Measurements from ENCODE around the gene DMRTC2.

Gene DMRTC2

DNA sequence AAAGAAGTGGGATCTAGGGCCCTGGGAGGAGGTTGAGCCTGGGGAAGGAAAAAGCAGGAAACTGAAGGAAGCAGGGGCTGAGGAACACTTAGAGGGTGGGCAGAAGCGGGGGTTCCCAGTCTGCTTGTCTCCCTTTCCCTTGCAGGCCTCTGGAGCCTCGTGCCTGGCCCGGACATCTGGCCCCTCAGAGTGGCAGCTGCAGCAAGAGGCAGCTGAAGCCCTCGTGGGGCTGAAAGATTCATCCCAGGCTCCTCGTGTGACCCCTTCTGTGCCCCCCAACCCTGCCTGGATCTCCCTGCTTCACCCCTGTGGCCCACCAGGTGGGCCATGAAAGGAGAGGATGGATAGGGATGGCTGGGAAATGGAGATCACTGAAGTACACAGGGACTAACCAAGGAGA lies 5.5 kb downstream of the DMRTC2 start:
- no peak overlapping the region for H3K9ac ChIP-seq (ENCODE audit: low read length)
- no peak overlapping the region for H2AFZ ChIP-seq (ENCODE audit: low read depth, low read length)
- no peaks in the 10 kb centered on the region for H3K79me2 ChIP-seq (ENCODE audit: low read length)
- H3K27me3 ChIP-seq (ENCODE audit: low read depth, low read length) = peaks cover 57% of the 10 kb centered on the region
- no peaks in the 10 kb centered on the region for H4K20me1 ChIP-seq (ENCODE audit: insufficient read depth, low read length)
- no peak overlapping the region for H3K4me2 ChIP-seq (ENCODE audit: low read length)
- TF ChIP-seq EZH2phosphoT487 (IDR thresholded peaks at IDR 0.05; ENCODE audit: low read depth) = no peak
- TF ChIP-seq, protein P1, sequence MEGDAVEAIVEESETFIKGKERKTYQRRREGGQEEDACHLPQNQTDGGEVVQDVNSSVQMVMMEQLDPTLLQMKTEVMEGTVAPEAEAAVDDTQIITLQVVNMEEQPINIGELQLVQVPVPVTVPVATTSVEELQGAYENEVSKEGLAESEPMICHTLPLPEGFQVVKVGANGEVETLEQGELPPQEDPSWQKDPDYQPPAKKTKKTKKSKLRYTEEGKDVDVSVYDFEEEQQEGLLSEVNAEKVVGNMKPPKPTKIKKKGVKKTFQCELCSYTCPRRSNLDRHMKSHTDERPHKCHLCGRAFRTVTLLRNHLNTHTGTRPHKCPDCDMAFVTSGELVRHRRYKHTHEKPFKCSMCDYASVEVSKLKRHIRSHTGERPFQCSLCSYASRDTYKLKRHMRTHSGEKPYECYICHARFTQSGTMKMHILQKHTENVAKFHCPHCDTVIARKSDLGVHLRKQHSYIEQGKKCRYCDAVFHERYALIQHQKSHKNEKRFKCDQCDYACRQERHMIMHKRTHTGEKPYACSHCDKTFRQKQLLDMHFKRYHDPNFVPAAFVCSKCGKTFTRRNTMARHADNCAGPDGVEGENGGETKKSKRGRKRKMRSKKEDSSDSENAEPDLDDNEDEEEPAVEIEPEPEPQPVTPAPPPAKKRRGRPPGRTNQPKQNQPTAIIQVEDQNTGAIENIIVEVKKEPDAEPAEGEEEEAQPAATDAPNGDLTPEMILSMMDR (IDR thresholded peaks at IDR 0.05; ENCODE audit: low read depth, low read length) = no peak
- no peak overlapping the region for H3K27ac ChIP-seq (ENCODE audit: low read length)
- H3K36me3 ChIP-seq (replicated peaks; ENCODE audit: low read depth, low read length) = no peaks in the 10 kb centered on the region
- no peaks in the 10 kb centered on the region for H3K4me1 ChIP-seq (ENCODE audit: low read length)
- H3K4me3 ChIP-seq (ENCODE audit: low read length) = no peak overlapping the region
- H3K9me3 ChIP-seq (ENCODE audit: insufficient read depth, low read length) = no peaks in the 10 kb centered on the region

DNA sequence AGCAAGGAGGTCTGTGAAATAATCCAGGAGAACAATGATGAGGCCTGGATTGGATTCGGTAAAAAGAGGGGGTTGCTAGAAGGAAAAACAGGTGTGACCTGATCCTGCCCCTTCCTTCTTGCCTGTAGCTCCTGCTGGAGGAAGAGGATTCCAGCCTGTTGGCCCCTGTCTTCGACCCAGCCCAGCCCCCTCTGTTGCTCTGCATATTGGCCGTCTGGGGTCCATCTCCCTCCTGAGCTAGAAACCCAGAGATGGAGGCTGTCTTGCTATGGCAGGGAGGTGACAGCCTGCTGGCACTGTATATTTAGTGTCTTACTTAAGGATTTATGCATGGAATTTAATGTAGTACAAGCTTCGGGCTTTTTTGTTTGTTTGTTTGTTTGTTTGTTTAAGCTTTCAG lies 6.6 kb downstream of the DMRTC2 start:
- TF ChIP-seq, protein P1 (IDR thresholded peaks at IDR 0.05; ENCODE audit: low read depth, low read length) = no peak
- no peak for TF ChIP-seq EZH2phosphoT487 (IDR thresholded peaks at IDR 0.05; ENCODE audit: low read depth)
- no peaks in the 10 kb centered on the region for H3K9me3 ChIP-seq (ENCODE audit: insufficient read depth, low read length)
- H2AFZ ChIP-seq (ENCODE audit: low read depth, low read length) = no peak overlapping the region
- no peaks in the 10 kb centered on the region for H3K79me2 ChIP-seq (ENCODE audit: low read length)
- H3K4me3 ChIP-seq (ENCODE audit: low read length) = no peak overlapping the region
- H3K36me3 ChIP-seq (replicated peaks; ENCODE audit: low read depth, low read length) = no peaks in the 10 kb centered on the region
- H3K9ac ChIP-seq (ENCODE audit: low read length) = no peak overlapping the region
- peaks cover 57% of the 10 kb centered on the region for H3K27me3 ChIP-seq (ENCODE audit: low read depth, low read length)
- no peaks in the 10 kb centered on the region for H3K4me1 ChIP-seq (ENCODE audit: low read length)
- H4K20me1 ChIP-seq (ENCODE audit: insufficient read depth, low read length) = no peaks in the 10 kb centered on the region
- no peak overlapping the region for H3K4me2 ChIP-seq (ENCODE audit: low read length)
- H3K27ac ChIP-seq (ENCODE audit: low read length) = no peak overlapping the region

DNA sequence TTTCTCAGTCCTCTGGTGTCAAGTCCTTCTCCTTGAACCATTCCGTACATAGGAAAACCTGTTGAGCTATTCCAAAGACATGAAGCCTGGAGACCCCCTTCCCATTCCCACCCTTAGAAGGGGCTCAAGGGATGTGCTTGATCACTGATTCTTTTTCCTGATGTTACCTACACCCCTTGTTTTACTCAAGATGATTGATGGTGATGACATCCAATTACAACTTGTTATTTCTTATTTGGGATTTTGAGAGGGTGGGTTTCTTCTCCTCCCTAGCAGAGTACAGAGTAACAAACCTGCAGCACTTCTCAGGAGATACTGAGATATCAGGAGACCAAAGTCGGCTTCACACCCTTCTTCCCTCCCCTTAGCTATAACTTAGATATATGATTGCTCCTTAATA lies 8.5 kb downstream of the DMRTC2 start:
- H3K36me3 ChIP-seq (replicated peaks; ENCODE audit: low read depth, low read length) = no peaks in the 10 kb centered on the region
- H3K4me1 ChIP-seq (ENCODE audit: low read length) = no peaks in the 10 kb centered on the region
- H3K4me3 ChIP-seq (ENCODE audit: low read length) = no peak overlapping the region
- TF ChIP-seq, protein P1 (IDR thresholded peaks at IDR 0.05; ENCODE audit: low read depth, low read length) = no peak
- TF ChIP-seq EZH2phosphoT487 (IDR thresholded peaks at IDR 0.05; ENCODE audit: low read depth) = no peak
- H3K9me3 ChIP-seq (ENCODE audit: insufficient read depth, low read length) = no peaks in the 10 kb centered on the region
- H3K27ac ChIP-seq (ENCODE audit: low read length) = no peak overlapping the region
- H3K27me3 ChIP-seq (ENCODE audit: low read depth, low read length) = peaks cover 57% of the 10 kb centered on the region
- no peaks in the 10 kb centered on the region for H3K79me2 ChIP-seq (ENCODE audit: low read length)
- no peaks in the 10 kb centered on the region for H4K20me1 ChIP-seq (ENCODE audit: insufficient read depth, low read length)
- H3K9ac ChIP-seq (ENCODE audit: low read length) = no peak overlapping the region
- H3K4me2 ChIP-seq (ENCODE audit: low read length) = no peak overlapping the region
- H2AFZ ChIP-seq (ENCODE audit: low read depth, low read length) = no peak overlapping the region

DNA sequence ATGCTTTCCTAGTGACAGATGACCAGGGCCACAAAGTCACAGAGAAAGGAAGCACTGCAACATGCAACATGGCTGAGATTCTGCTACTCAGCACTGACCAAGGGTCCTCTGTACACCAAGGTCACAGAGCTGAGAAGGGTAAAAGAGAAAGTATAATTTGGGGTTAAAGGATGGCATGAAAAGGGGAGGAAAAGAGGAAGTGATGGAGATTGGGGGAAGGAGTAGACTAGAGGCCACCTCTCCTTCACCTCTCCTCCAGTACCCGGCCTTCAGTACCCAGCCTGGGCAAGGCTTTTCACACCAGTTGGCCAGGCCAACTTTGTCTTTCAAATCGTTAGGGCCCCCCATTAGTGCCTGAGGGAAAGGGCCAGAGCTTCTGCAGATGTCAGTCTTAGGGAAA lies 8.9 kb downstream of the DMRTC2 start:
- no peaks in the 10 kb centered on the region for H3K36me3 ChIP-seq (replicated peaks; ENCODE audit: low read depth, low read length)
- H3K27me3 ChIP-seq (ENCODE audit: low read depth, low read length) = peaks cover 54% of the 10 kb centered on the region
- H3K27ac ChIP-seq (ENCODE audit: low read length) = no peak overlapping the region
- no peak overlapping the region for H3K4me3 ChIP-seq (ENCODE audit: low read length)
- H4K20me1 ChIP-seq (ENCODE audit: insufficient read depth, low read length) = no peaks in the 10 kb centered on the region
- no peak overlapping the region for H3K9ac ChIP-seq (ENCODE audit: low read length)
- H3K79me2 ChIP-seq (ENCODE audit: low read length) = no peaks in the 10 kb centered on the region
- TF ChIP-seq EZH2phosphoT487 (IDR thresholded peaks at IDR 0.05; ENCODE audit: low read depth) = no peak
- TF ChIP-seq, protein P1 (IDR thresholded peaks at IDR 0.05; ENCODE audit: low read depth, low read length) = no peak
- H3K9me3 ChIP-seq (ENCODE audit: insufficient read depth, low read length) = no peaks in the 10 kb centered on the region
- no peak overlapping the region for H2AFZ ChIP-seq (ENCODE audit: low read depth, low read length)
- peaks cover under 1% of the 10 kb centered on the region; the same call in 1 of the 2 replicates for H3K4me1 ChIP-seq (ENCODE audit: low read length)
- no peak overlapping the region for H3K4me2 ChIP-seq (ENCODE audit: low read length)
